ENCODE measurements around the gene SMC2.

SMC2 gene

DNA sequence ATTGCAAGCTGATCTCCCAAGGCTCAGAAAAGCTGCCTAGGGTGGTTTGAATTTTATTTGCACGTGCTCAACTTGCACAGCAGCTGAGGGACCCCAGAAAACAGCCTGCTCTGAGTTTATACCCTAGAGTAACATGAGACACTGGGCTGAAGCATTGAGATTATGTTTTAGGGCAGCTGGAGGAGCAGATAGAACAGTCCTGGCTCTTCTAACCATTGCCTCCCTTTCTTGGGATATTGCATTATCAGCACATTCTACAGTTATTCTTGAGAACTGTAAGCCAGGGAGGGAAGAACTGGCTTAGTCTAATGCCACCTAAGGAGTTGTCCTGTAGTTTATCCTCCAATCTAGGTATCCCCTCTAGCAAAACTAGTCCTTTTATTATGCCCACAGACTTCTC lies 10.3 kb downstream of the SMC2 start:
- no peak for DNase-seq (ENCODE audit: low read depth)

DNA sequence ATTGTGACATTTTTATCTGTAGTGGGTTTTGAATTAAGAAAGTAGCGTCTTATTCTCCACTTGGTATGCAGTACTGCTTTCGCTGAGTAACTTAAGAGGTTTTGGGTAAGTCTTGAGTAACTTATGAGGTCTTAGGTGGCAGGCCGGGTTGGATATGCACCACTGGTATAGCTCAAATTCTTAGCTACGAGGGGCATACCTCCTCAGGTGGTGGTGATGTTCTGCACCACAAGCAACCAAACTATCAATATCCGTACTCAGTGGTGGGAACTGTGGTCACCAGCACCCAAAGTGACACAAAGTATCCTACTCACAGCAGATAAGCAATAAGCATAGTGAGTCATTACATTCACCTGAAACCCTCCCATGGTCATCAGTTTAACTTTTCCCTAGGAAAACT lies 13.7 kb downstream of the SMC2 start:
- no peak for DNase-seq (ENCODE audit: low read depth)

DNA sequence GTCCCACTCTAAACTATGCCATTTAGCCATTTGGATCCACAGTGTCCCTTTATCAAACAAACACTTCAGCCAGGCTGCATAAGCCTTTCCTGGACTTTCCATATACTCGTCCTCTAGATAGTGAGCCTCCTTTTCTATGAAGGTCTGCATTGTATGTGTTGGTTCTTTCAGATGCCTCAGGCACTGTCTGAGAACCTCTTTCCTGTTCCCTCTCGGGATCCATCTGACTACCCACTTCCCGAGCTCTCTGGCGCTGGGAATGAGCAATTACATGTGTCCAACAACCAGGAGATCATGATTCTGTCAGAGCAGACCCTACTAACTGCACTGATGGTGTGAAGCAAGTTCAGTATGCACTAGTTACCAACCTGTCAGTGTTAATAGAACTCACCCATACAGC lies 14.2 kb downstream of the SMC2 start:
- no peak for DNase-seq (ENCODE audit: low read depth)

DNA sequence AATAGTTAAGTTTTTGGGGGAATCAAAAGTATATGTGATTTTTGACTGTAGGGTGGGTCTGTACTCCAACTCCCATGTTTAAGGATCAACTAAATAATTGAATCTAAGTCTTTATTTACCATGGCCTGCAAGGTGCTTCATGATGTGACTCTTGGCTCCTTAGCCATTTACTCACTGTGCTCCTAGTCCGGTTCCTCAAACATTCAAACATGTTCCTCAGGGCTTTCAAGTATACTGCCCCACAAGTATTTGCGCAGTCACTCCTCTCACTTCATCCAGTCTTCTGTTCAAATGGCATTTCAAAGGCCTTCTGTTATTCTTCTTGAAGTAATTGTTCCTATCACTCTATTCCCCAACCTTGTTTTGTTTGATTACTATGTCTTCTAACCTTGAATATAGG lies 16.4 kb downstream of the SMC2 start:
- no peak for DNase-seq (ENCODE audit: low read depth)

DNA sequence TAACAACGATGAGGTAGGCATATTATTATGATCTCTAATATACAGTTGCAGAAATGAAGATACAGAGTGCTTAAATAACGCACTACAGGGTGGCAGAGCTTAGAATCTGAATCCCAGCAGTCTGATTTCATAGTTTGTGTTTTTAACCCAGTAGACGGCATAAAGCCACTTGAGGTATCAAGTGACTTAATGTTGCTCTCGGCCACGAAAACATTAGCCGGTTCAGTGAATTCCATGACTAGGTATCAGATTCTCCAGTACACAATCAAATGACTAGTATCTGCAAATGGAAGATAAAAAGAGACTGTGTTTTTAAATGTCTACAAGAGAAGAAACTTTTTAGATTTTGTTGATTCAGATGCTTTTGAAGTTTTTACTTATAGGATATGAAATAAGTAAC lies 24.8 kb downstream of the SMC2 start:
- no peak for DNase-seq (ENCODE audit: low read depth)

DNA sequence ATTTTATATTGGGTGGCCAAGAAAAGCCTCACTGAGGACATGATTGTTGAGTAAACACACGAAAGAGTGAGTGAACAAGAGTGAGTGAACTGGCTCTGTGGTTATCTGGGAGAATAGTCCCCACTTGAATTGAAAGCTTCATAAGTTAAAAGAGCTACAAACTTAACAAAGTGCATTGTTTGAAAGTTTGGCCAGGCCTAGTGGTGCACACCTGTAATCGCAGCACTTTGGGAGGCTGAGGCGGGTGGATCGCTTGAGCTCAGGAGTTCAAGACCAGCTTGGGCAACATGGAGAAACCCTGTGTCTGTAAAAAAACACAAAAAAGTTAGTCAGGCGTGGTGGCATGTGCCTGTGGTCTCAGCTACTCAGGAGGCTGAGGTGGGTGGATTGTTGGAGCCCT lies 26.9 kb downstream of the SMC2 start:
- DNase-seq (ENCODE audit: low read depth) = no peak

DNA sequence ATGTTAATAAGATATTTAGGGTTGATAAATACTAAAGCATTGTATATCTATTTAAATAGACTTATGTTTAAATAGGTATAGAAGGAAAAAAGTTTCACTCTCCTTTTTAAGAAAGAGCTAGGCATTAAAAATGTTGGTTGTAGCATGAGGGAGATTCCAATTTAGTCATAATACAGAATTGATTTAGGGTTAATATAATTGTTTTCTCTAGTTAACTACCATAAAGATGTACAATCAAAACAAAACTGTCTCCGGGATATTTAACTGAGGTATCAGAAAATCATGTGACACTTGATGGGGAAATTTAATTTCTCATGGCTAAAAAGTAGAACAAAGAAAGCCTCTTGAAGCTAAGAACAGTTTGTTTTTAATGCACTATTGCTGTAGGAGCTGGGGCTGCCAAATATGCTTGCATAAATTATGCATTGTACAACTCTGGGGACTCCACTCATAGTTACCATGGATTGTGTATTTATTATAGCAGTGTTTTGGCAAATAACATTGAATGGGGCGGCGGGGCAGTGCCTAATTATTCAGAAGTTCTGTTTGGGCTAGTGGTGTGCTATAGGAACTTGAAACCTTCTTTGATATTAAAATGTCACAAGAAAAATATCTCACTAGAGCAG lies 44.2 kb downstream of the SMC2 start:
- DNase-seq (ENCODE audit: low read depth) = no peak

DNA sequence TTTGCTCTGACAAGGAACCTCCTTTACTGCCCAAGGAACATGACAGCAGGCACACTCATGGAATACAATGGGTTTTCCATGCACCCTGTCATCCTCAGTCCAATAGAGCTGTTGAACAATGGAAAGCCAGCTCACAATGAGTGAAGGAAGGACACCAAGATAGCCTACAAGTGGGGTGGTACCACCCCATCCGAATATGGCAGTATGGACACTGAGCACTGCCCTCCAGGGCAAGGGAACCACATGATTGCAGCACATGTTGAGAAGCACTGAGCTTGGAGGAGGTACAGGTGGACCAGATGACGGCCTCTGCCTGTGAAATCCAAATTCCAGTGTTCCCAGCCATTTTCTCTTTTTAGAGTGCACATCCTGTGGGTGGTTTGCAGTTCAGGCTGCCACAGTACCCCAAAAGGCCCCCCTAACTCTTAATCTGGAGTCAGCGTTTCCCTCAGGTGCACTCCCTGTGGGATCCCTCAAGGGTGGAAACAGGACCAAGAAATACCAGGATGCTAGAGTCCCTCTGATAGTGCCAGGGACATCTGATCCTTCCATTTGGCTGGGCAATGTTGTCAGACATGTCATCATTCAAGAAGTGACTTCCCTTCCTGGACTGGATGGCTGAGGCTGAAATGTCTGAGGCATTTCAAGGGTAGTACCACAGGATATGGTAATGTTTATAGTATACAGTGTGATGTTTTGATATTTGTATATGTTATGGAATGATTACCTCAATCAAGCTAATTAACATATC lies 48.9 kb downstream of the SMC2 start:
- no peak for DNase-seq (ENCODE audit: low read depth)

DNA sequence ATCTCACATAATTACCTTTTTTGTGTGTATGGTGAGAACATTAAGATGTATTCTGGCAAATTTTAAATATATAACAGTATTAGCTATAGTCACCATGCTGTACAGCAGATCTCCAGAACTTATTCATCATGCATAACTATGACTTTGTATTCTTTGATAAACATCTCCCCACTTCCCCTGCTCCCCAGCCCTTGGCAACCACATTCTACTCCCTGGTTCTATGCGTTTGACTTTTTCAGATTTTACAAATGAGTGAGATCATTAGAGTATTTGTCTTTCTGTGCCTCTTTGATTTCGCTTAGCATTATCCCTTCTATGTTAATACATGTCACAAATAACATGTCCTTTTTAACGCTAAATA lies 49.4 kb downstream of the SMC2 start:
- DNase-seq (ENCODE audit: low read depth) = no peak

DNA sequence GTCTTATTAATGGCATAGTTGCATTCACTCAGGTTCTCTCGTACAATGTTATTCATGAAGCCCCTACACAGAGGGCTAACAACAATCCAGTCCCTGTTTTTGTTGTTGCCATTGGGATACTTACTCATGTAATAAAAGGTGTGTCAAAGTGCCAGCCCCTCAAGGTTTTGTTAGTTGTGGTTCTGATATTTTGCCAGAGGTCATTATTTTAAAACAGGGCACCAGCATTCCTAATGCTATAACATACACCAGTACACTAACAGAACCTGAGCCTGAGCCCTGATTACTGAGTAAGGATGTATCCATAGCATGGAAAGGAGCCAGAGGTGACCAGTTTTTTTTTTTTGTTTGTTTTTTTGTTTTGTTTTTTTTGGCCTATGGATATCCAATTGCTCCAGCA lies 50.2 kb downstream of the SMC2 start:
- DNase-seq (ENCODE audit: low read depth) = no peak

DNA sequence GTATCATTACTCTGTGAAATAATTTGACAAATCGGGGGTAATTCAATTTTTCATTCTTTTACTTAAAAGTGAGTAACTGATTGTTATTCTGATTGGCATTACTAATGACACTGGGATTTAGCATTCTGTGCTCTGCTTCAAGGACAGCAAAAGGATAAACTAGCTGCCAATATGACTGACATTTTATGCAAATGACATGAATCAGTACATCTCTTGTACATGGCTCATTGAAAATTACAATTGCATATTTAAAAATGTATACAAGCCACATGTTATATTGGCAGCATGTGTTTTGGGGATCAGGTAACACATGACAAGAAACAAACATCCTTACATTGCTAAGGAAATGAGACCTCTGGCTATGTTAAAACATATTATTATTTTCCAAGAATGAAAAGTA lies 79.0 kb downstream of the SMC2 start:
- no peak for DNase-seq (ENCODE audit: low read depth)

DNA sequence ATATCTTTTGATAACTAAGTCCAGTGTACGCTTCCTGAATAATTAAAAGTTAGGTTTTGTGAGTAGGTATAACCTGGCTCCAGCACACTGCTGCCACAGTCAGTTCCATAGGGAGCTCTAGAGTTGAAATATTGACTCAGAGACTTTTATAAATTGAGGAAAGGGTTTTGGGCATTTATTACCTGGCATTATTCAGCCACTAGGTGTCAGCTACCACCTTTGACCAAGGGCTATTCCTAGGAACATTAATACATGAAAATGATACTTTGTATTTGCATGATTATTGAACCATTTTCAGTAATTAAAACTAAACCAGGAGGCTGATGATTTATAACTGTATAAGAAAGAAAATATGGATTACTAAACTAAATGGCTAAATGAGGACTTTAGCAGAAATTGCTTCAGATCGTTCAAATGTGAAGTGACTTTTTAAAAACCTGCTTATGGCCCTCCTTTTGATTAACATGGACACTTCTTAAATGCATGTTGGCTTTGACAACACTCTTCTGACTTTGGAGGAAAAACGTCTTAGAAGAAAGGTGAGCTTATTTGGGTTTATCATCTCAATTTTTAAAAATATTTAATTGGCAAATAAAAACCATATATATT lies 83.0 kb downstream of the SMC2 start:
- no peak for DNase-seq (ENCODE audit: low read depth)

DNA sequence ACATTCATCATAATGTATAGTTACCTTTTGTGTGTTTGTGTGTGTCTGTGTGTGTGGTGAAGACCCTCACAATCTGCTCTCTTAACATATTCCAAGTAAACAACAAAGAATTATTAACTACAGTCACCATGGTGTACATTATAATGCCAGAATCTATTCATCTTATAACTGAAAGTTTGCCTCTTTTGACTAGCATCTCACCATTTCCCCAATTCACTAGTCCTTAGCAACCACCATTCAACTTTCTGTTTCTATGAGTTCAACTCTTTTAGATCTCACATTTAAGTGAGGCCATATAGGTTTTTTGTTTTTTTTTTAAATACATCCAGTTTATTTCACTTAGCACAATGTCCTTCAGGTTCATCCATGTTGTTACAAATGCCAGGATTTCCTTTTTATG lies 83.6 kb downstream of the SMC2 start:
- DNase-seq (ENCODE audit: low read depth) = no peak

Measured in stimulated activated CD8-positive, alpha-beta memory T cell treated with anti-CD3 and anti-CD28 coated beads, Interleukin-12 subunit alpha, Interleukin-12 subunit beta, amount 100 ng/mL, for 1 hour (primary cell).